WTC11 (cell line): ENCODE results near the gene ERBB4. TPM values are rescaled to one million over a fixed set of nuclear protein-coding genes. Genes with fewer than 3 reads are reported as not detected.
A peak's percentile ranks its signal among the peaks of the same experiment; 100 is the strongest.

Experiments used
- ATAC-seq: fragments of 200-7000 bp; cut with Tn5 transposase; 2 replicates; pipeline ENCODE4 v1.10.0; 2021; ENCODE audit warnings: mild to moderate bottlenecking, moderate library complexity
- CTCF ChIA-PET: fragments of 300-600 bp; sonication (Branson Sonifier 250); formaldehyde crosslinking; loops from one replicate; lab custom pipeline; 2021; ENCODE audit warnings: antibody characterized with exemption; lab: Charles Lee
- POLR2A ChIA-PET: fragments of 350-600 bp; sonication (Branson Sonifier 250); formaldehyde crosslinking; loops from one replicate; lab custom pipeline; 2021; ENCODE audit warnings: antibody characterized with exemption; lab: Charles Lee
- DNase-seq: peaks from one replicate; pipeline ENCODE4 v3.0.0; 2021; ENCODE audit warnings: low spot score
- H3K27ac Mint-ChIP-seq: 2 replicates; pipeline ENCODE4 v1.8.0; 2021; ENCODE audit warnings: mixed read lengths
- H3K27me3 Mint-ChIP-seq: 2 replicates; pipeline ENCODE4 v1.8.0; 2021; ENCODE audit warnings: low read depth, mild to moderate bottlenecking, moderate library complexity, mixed read lengths
- H3K36me3 Mint-ChIP-seq: 2 replicates; pipeline ENCODE4 v1.8.0; 2021; ENCODE audit warnings: mixed read lengths
- H3K4me1 Mint-ChIP-seq: 2 replicates; pipeline ENCODE4 v1.8.0; 2022; ENCODE audit warnings: mixed read lengths
- H3K4me3 Mint-ChIP-seq: 2 replicates; pipeline ENCODE4 v1.8.0; 2021; ENCODE audit warnings: mild to moderate bottlenecking, moderate library complexity, mixed read lengths
- H3K9me3 Mint-ChIP-seq: 2 replicates; pipeline ENCODE4 v1.8.0; 2021; ENCODE audit warnings: mixed read lengths
- ATF1 ChIP-seq: sonication (generic); formaldehyde crosslinking; IDR thresholded peaks from 2 replicates; pipeline ENCODE4 v1.8.1; 2023; ENCODE audit warnings: mild to moderate bottlenecking, moderate library complexity, missing genetic modification reagents
- ELF4 ChIP-seq: sonication (generic); formaldehyde crosslinking; IDR thresholded peaks from 2 replicates; pipeline ENCODE4 v1.8.1; 2022; ENCODE audit warnings: low read depth, mild to moderate bottlenecking, moderate library complexity, missing genetic modification reagents
- EMX1 ChIP-seq: fragments of 250-450 bp; sonication (Bioruptor Pico); IDR thresholded peaks from 2 replicates; pipeline ENCODE4 v1.8.0; 2021; ENCODE audit warnings: mild to moderate bottlenecking
- FOXK1 ChIP-seq: sonication (generic); formaldehyde crosslinking; IDR thresholded peaks from 2 replicates; pipeline ENCODE4 v1.8.0; 2022; ENCODE audit warnings: mild to moderate bottlenecking, moderate library complexity, missing genetic modification reagents
- GABPB1 ChIP-seq: sonication (generic); formaldehyde crosslinking; IDR thresholded peaks from 2 replicates; pipeline ENCODE4 v1.8.1; 2023; ENCODE audit warnings: mild to moderate bottlenecking, missing genetic modification reagents
- GTF2I ChIP-seq: fragments of 250-450 bp; sonication (Bioruptor Pico); conservative IDR thresholded peaks from 2 replicates; pipeline ENCODE4 v1.4.0; 2021; ENCODE audit warnings: mild to moderate bottlenecking
- KAT7 ChIP-seq: sonication (generic); formaldehyde crosslinking; IDR thresholded peaks from 2 replicates; pipeline ENCODE4 v1.8.1; 2023; ENCODE audit warnings: missing genetic modification reagents, mild to moderate bottlenecking, borderline replicate concordance
- NFATC4 ChIP-seq: fragments of 250-450 bp; sonication (Bioruptor Pico); IDR thresholded peaks from 2 replicates; pipeline ENCODE4 v1.9.0; 2021; ENCODE audit warnings: mild to moderate bottlenecking
- NFYB ChIP-seq: sonication (generic); formaldehyde crosslinking; conservative IDR thresholded peaks from 2 replicates; pipeline ENCODE4 v1.8.0; 2022; ENCODE audit warnings: low read depth, missing genetic modification reagents
- NR1H2 ChIP-seq: sonication (generic); formaldehyde crosslinking; IDR thresholded peaks from 2 replicates; pipeline ENCODE4 v1.9.0; 2021; ENCODE audit warnings: mild to moderate bottlenecking, moderate library complexity, missing genetic modification reagents
- NR2C2 ChIP-seq: sonication (generic); formaldehyde crosslinking; IDR thresholded peaks from 2 replicates; pipeline ENCODE4 v1.8.0; 2022; ENCODE audit warnings: mild to moderate bottlenecking, missing genetic modification reagents
- NR3C1 ChIP-seq: sonication (generic); formaldehyde crosslinking; conservative IDR thresholded peaks from 2 replicates; pipeline ENCODE4 v1.8.1; 2023; ENCODE audit warnings: low read depth, mild to moderate bottlenecking, missing genetic modification reagents
- OVOL2 ChIP-seq: fragments of 250-450 bp; sonication (Bioruptor Pico); IDR thresholded peaks from 2 replicates; pipeline ENCODE4 v1.9.0; 2021; ENCODE audit warnings: mild to moderate bottlenecking, borderline replicate concordance
- SMAD4 ChIP-seq: sonication (generic); formaldehyde crosslinking; IDR thresholded peaks from 2 replicates; pipeline ENCODE4 v1.8.0; 2022; ENCODE audit warnings: mild to moderate bottlenecking, missing genetic modification reagents
- SOX15 ChIP-seq: fragments of 250-450 bp; sonication (Bioruptor Pico); IDR thresholded peaks from 2 replicates; pipeline ENCODE4 v1.9.0; 2021; ENCODE audit warnings: mild to moderate bottlenecking
- ZBTB21 ChIP-seq: sonication (generic); formaldehyde crosslinking; IDR thresholded peaks from 2 replicates; pipeline ENCODE4 v1.8.1; 2023; ENCODE audit warnings: mild to moderate bottlenecking, missing genetic modification reagents, borderline replicate concordance
- ZNF317 ChIP-seq: sonication (generic); formaldehyde crosslinking; IDR thresholded peaks from 2 replicates; pipeline ENCODE4 v1.8.1; 2023; ENCODE audit warnings: low read depth, mild to moderate bottlenecking, moderate library complexity, missing genetic modification reagents, borderline replicate concordance
- ZNF671 ChIP-seq: fragments of 250-450 bp; sonication (Bioruptor Pico); IDR thresholded peaks from 2 replicates; pipeline ENCODE4 v1.8.0; 2021; ENCODE audit warnings: mild to moderate bottlenecking
- total RNA-seq: library from RNA; stranded (reverse); gene quantifications from 3 replicates; pipeline ENCODE4 v1.2.3, GENCODE V29; 2021
- TF ChIP-seq, protein P1 (sequence below): sonication (generic); formaldehyde crosslinking; IDR thresholded peaks from 2 replicates; pipeline ENCODE4 v1.8.0; 2022; ENCODE audit warnings: mild to moderate bottlenecking, missing genetic modification reagents
- TF ChIP-seq, protein P2 (sequence below): sonication (generic); formaldehyde crosslinking; IDR thresholded peaks from 2 replicates; pipeline ENCODE4 v1.8.1; 2022; ENCODE audit warnings: low read depth, mild to moderate bottlenecking, moderate library complexity, missing genetic modification reagents, borderline replicate concordance
- TF ChIP-seq, protein P3 (sequence below): sonication (generic); formaldehyde crosslinking; IDR thresholded peaks from 2 replicates; pipeline ENCODE4 v1.8.1; 2023; ENCODE audit warnings: mild to moderate bottlenecking, moderate library complexity, missing genetic modification reagents
- TF ChIP-seq, protein P4 (sequence below): sonication (generic); formaldehyde crosslinking; IDR thresholded peaks from 2 replicates; pipeline ENCODE4 v1.8.0; 2022; ENCODE audit warnings: mild to moderate bottlenecking, missing genetic modification reagents

Gene ERBB4
- total RNA-seq, 1 experiment from 2014 or later = 1.6 TPM

DNA sequence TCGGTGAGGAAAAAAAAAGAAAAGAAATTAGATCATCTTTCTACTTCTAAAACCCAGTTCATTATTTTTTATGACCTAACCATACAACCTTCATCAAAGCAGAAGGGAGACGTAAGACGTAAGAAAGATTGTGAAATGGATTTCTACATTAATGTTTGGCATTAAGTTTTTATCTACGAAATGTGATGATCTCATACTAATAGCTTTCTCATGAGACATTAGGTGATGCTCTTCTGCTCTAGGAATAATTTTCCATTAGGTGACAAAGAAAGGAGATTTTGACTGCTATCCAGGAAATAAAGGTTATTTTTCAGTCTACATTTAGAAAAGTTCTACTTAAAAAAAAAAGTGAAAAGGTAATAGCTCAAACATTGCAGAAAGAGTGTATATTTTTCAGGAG lies 748.6 kb downstream of the ERBB4 start:
- no peak for TF ChIP-seq NFATC4
- TF ChIP-seq ATF1 (CRISPR knock-in tag) = no peak
- TF ChIP-seq, protein P1, sequence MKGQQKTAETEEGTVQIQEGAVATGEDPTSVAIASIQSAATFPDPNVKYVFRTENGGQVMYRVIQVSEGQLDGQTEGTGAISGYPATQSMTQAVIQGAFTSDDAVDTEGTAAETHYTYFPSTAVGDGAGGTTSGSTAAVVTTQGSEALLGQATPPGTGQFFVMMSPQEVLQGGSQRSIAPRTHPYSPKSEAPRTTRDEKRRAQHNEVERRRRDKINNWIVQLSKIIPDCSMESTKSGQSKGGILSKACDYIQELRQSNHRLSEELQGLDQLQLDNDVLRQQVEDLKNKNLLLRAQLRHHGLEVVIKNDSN (CRISPR knock-in tag) = no peak
- TF ChIP-seq ZBTB21 (CRISPR knock-in tag) = no peak
- no peak for TF ChIP-seq ZNF317 (CRISPR knock-in tag)
- no peak for TF ChIP-seq NR2C2 (CRISPR knock-in tag)
- TF ChIP-seq, protein P2, sequence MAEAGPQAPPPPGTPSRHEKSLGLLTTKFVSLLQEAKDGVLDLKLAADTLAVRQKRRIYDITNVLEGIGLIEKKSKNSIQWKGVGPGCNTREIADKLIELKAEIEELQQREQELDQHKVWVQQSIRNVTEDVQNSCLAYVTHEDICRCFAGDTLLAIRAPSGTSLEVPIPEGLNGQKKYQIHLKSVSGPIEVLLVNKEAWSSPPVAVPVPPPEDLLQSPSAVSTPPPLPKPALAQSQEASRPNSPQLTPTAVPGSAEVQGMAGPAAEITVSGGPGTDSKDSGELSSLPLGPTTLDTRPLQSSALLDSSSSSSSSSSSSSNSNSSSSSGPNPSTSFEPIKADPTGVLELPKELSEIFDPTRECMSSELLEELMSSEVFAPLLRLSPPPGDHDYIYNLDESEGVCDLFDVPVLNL (CRISPR knock-in tag) = no peak
- no peak for TF ChIP-seq GTF2I (CRISPR knock-in tag)
- TF ChIP-seq NR3C1 (CRISPR knock-in tag) = no peak
- TF ChIP-seq NR1H2 (CRISPR knock-in tag) = no peak
- TF ChIP-seq ZNF671 = no peak
- TF ChIP-seq, protein P3, sequence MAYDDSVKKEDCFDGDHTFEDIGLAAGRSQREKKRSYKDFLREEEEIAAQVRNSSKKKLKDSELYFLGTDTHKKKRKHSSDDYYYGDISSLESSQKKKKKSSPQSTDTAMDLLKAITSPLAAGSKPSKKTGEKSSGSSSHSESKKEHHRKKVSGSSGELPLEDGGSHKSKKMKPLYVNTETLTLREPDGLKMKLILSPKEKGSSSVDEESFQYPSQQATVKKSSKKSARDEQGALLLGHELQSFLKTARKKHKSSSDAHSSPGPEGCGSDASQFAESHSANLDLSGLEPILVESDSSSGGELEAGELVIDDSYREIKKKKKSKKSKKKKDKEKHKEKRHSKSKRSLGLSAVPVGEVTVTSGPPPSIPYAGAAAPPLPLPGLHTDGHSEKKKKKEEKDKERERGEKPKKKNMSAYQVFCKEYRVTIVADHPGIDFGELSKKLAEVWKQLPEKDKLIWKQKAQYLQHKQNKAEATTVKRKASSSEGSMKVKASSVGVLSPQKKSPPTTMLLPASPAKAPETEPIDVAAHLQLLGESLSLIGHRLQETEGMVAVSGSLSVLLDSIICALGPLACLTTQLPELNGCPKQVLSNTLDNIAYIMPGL (CRISPR knock-in tag) = no peak
- no peak for TF ChIP-seq SOX15 (CRISPR knock-in tag)
- TF ChIP-seq SMAD4 = no peak
- TF ChIP-seq EMX1 (CRISPR knock-in tag) = no peak
- TF ChIP-seq, protein P4, sequence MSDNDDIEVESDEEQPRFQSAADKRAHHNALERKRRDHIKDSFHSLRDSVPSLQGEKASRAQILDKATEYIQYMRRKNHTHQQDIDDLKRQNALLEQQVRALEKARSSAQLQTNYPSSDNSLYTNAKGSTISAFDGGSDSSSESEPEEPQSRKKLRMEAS (CRISPR knock-in tag) = no peak
- TF ChIP-seq KAT7 (CRISPR knock-in tag) = no peak
- TF ChIP-seq ELF4 (CRISPR knock-in tag) = no peak
- TF ChIP-seq OVOL2 (CRISPR knock-in tag) = no peak
- Mint-ChIP-seq H3K9me3 (no peaks in the 10 kb centered on the region), H3K4me1 (no peaks in the 10 kb centered on the region), H3K4me3 (no peak overlapping the region), H3K27ac (no peak overlapping the region), H3K27me3 (no peaks in the 10 kb centered on the region), H3K36me3 (no peaks in the 10 kb centered on the region)
- ChIA-PET CTCF (no interaction called here), POLR2A (interaction anchor here (0.6 kb wide), 1 partner anchor 91 kb away, joined by 3 read pairs; no protein-coding TSS in a partner anchor)
- ATAC-seq (no peak), DNase-seq (no peak)

DNA sequence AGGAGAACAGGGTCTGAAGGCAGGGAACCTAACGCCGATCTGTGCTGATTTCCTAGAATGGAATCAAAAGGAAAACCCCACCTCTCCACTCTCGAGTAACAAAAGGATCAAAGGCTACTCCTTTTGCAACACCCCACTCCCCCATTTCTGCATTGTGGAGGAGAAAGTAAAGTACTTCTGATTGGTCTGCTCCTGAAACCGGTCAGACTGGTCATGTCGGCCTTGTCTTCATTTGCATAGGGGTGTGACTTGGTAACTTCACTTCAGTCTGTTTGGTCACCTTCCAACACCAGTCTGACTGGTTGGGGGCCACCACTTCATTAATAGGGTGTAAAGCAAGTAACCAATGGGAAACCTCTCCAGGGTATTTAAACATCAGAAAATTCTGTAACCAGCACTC lies 771.9 kb downstream of the ERBB4 start:
- Mint-ChIP-seq H3K4me3 (peak overlapping the region; percentile 47), H3K9me3 (peaks cover 38% of the 10 kb centered on the region), H3K4me1 (peaks cover 14% of the 10 kb centered on the region), H3K27me3 (no peaks in the 10 kb centered on the region), H3K36me3 (peaks cover 24% of the 10 kb centered on the region), H3K27ac (peak overlapping the region; percentile 87; the same call in 1 of the 2 replicates)
- TF ChIP-seq NR2C2 (CRISPR knock-in tag) (no peak), FOXK1 (CRISPR knock-in tag) (no peak), GABPB1 (CRISPR knock-in tag) (no peak), NFYB (CRISPR knock-in tag) (peak; percentile 33; the same call in 1 of the 2 replicates)
- TF ChIP-seq, protein P1 (CRISPR knock-in tag) = no peak
- CTCF ChIA-PET = interaction anchor here (0.6 kb wide), 1 partner anchor 22 kb away, joined by 4 read pairs; no protein-coding TSS in a partner anchor
- peak; percentile 36 for DNase-seq
- POLR2A ChIA-PET = no interaction called here
- ATAC-seq = peak; percentile 98
